GM18511 (cell line): ENCODE data around the gene TSC22D3.
A peak's percentile ranks its signal among the peaks of the same experiment; 100 is the strongest.
"Not testable (repeated sequence)": the region's sequence is repeated elsewhere in the genome, so short reads cannot be mapped to it uniquely, and the experiment has no call there.

ENCODE experiments used
- ATAC-seq: cut with Tn5 transposase; IDR thresholded peaks from one replicate; pipeline ENCODE4 v1.9.1; 2021; ENCODE audit warnings: mild to moderate bottlenecking, moderate library complexity; ENCODE audit not compliant: unreplicated experiment

TSC22D3 gene

DNA sequence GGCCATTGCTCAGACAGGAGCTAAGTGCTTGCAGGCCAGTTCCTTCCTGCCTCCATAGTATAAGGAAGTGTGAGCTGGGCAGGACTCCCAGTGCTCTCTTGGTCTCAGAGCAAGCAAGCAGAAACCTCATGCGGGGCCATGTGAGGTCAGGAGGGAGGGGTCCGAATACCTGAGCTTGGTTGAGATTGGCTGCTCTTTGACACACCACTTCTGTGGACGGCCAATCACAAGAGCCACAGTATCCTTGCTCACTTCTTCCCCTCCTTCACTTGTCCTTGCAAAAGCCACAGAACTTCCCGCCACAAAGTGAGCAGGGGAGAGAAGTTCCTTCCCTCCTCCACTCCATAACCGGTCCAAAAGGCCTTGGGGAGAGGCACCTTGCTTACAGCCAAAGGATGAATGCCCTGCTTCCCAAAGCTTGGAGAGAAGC lies 90.6 kb downstream of the TSC22D3 start:
- ATAC-seq = peak; percentile 91

- ATAC-seq = no peak
Observed at GRCh38 chrX:107683931-107684330, 91.7 kb downstream of the TSC22D3 start.

- ATAC-seq = no peak
Observed at GRCh38 chrX:107683124-107683895, 92.3 kb downstream of the TSC22D3 start.

DNA sequence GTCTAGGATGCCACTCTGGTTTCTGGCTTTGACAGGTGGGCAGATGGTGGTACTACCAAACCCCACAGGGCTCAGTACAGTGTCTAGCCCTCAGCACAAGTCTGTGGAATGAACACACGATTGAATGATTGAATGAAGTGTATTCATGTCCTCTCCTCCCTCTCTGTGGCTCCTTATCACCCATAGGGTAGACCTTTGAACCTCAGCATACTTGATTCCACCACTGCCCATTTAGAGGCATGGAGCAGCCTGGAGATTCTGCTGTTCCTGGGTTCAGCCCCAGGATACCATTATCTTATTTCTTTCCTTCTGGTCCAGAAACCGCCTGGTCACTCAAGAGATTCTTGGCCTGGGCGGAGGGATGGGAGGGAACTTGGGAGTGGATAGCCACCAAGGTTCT lies 93.3 kb downstream of the TSC22D3 start:
- ATAC-seq = no peak

DNA sequence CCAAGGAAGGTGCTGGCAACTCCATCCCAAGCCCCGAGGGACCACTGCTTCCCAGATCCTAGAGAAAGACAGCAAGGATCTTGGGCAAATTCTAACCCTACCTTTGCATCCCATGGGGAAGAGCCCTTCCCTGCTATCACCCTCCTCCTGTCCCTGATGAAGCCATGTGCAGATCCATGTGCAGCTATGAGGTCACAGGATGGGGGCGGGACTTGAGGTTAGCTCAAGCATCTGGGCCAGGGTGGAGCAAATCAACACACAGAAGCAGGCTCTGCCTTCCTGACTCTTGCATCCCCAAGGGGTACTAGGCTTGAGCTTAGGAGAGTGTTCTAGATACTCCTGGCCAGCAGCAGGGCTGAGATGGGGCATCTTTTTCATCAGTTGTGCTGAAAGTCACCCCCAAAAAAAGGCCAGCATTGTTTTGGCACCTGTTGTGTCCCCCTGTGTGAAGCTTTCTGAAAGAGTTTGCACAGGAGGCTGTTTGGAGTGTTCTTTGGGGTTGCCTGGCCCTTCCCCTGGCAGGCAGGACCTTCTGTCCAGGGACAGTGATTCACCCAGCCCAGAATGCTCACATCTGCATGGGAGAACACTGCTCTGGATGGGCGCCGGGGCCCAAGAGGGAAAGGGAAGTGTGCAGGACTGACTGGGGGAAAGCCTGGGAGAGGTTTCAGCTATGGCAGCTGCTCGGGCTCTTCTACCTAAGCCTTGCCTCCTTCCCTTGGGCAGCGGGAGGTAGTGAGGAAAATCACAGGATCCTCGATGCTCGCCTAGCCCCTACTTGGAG lies 96.4 kb downstream of the TSC22D3 start:
- ATAC-seq = no peak

- ATAC-seq = no peak
Observed at GRCh38 chrX:107677909-107678308, 97.7 kb downstream of the TSC22D3 start.

GRCh38 chrX:107677501-107677901 lies 98.1 kb downstream of the TSC22D3 start:
- ATAC-seq = no peak

GRCh38 chrX:107676559-107677378 lies 98.8 kb downstream of the TSC22D3 start:
- peak; percentile 24 for ATAC-seq

- no peak for ATAC-seq
Observed at GRCh38 chrX:107675823-107676555, 99.6 kb downstream of the TSC22D3 start.

GRCh38 chrX:107675365-107675654 lies 100.3 kb downstream of the TSC22D3 start:
- ATAC-seq = no peak

DNA sequence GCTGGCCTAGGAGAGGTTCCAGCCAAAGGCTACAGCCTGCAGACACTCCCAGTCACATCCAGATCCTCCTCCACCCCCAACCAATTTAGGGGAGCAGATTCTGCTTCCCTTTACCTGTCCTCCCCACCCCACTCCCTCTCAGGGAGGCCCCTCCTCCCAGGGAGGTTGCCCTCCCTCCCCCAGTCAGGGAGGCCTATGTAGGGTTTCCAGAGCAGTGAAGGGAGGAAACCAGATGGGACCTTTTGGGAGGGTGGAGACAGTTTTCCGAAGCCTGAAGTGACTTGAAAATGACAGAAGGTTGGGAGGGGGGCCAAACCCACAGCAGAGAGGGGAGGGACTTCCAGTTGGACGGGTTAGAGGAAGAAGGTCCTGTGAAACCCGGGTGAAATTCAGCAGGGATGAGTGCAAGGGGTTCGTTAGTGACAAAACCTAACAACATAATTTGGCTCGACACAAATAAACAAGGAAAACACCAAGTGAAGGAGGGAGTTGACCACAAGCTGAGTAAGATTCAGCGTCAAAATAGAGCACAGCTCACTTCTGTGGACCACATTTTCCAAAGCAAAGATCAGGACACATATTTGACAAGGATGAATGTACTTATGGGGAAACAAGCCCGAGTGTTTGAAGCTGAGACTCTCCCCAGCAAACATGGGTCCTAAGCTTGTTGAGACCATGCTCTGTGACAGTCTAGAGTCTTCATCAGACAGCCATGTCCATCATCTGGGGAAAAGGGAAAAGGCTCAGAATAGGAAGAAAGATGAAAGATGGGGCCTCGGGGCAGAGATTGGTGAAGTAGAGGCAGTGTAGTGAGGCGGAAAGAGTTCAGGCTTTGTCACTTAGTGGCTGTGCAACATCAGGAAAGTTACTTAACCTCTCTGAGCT lies 100.9 kb downstream of the TSC22D3 start:
- peak; percentile 15 for ATAC-seq

GRCh38 chrX:107673933-107674479 lies 101.6 kb downstream of the TSC22D3 start:
- ATAC-seq = peak; percentile 88

DNA sequence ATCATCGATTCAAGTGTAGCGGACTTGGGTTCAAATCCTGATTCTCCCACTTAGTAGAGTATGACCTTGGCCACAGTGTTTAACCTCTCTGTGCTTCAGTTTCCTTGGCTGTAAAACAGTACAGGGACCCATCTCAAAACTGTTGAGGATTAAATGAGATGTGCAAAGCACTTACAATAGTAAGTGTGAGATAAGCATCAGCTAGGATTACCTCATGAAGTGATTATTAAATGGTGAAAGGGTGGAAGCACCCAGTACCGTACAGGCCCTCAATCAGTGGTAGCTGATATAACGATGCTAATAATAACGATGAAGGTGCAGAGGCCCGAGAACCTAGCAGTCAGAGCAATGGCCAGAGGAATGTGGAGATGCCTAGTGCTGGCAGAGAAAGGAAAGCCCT lies 102.2 kb downstream of the TSC22D3 start:
- peak; percentile 9 for ATAC-seq

DNA sequence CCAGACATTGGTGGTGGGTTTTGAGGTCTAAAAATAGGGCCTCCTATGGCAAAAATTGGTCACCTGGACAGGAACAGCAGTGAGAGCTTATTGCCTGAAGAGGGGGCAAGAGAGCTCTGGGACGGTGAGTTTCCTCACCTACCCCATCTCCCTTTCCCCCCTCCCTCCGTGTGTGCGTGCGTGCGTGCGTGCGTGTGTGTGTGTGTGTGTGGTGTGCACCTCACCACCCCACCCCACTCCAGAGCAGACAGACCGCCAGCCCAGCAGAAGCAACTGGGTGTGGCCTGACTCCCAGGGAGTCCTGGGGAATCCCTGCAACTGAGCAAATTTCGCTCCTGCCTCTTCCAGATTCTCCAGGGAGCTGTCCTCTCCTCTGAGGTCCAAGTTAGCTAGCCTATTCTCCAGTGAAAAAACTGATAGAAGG lies 102.6 kb downstream of the TSC22D3 start:
- peak; percentile 22 for ATAC-seq

GRCh38 chrX:107671256-107671655 lies 104.3 kb downstream of the TSC22D3 start:
- not testable (repeated sequence) for ATAC-seq

- ATAC-seq = no peak
Observed at GRCh38 chrX:107669885-107670628, 105.5 kb downstream of the TSC22D3 start.

DNA sequence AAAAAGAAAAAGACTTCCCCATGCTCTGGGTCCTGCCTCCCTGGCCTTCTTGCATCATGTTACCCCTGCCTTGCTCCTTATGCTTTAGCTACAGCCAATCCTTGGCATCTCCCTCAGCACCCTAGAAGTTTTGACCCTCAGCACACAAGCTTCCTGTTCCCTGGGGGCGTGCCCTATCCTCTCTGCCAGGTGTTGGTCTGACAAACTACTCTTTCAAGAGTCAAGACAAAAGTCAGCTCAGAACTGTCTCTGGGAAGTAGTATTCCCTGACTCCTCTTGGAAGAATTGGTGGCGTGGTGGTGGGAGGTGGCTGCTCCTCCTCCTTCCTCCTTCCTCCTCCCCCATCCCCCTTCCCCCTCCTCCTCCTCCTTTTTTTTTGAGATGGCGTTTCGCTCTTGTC lies 106.3 kb downstream of the TSC22D3 start:
- ATAC-seq = no peak

DNA sequence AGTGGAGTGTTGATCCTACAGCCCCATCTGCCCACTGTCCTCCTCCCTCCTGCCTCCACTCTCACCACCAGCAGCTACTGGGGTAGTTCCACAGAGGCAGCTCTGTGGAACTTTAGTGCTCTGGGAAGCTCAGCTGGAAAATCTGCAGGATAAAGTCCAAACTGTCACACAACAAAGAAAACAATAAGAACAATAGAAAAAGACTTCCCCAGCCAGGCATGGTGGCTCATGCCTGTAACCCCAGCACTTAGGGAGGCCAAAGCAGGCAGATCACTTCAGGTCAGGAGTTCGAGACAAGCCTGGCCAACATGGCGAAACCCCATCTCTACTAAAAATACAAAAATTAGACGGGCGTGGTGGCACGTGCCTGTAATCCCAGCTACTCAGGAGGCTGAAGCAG lies 106.9 kb downstream of the TSC22D3 start:
- not testable (repeated sequence) for ATAC-seq

- no peak for ATAC-seq
Observed at GRCh38 chrX:107667426-107667825, 108.2 kb downstream of the TSC22D3 start.
